GM18870 (cell line): ENCODE results near the gene SPINK1.
A peak's percentile ranks its signal among the peaks of the same experiment; 100 is the strongest.
"Not testable (repeated sequence)": the region's sequence is repeated elsewhere in the genome, so short reads cannot be mapped to it uniquely, and the experiment has no call there.

ENCODE experiments used
- ATAC-seq: cut with Tn5 transposase; IDR thresholded peaks from one replicate; pipeline ENCODE4 v1.9.1; 2021; ENCODE audit warnings: moderate library complexity; ENCODE audit not compliant: unreplicated experiment

The SPINK1 gene, protein sequence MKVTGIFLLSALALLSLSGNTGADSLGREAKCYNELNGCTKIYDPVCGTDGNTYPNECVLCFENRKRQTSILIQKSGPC

GRCh38 chr5:147831465-147831864, at the start of gene SPINK1:
Gene SPINK1, minus strand, starts transcription at chr5:147831671. Its CDS starts 94 bp downstream, at chr5:147831577.
- ATAC-seq = no peak

DNA sequence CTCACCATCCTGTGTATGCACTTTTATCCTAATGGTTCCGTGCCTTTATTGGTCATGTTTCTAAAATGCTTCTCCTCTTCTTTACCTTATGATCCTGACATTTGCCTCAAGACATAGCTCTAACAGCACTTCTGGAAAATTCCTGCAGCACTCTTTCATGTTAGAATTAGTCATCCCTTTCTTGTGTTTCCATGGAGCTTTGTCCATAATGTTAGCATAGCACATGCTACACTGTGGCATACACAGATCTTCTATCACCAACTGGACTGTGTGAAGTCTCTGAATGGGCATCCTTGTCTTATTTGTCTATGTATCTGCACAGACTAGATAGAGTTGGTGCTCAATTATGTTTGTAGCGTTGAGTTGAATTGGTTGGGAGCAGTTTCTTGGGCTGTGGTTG, 49.0 kb upstream of the SPINK1 start:
- no peak for ATAC-seq

DNA sequence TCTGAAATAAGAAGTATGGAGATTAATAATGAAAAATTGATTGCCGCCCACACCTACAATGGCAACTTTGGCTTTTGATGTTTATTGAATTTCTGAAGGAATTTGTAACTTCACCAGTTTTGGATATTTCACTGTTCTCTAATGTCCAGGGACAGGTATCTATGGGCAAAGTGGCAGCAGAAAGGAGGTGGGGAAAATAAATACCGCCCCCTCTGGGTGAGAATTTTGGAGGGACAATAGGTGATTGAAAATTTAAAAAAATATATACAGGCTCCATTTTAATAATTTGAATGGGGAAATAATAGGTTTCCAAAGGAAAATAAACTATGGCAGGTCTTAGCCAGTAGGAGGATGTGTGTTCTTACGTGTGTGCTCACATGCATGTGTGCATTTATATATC, 48.3 kb upstream of the SPINK1 start:
- no peak for ATAC-seq

DNA sequence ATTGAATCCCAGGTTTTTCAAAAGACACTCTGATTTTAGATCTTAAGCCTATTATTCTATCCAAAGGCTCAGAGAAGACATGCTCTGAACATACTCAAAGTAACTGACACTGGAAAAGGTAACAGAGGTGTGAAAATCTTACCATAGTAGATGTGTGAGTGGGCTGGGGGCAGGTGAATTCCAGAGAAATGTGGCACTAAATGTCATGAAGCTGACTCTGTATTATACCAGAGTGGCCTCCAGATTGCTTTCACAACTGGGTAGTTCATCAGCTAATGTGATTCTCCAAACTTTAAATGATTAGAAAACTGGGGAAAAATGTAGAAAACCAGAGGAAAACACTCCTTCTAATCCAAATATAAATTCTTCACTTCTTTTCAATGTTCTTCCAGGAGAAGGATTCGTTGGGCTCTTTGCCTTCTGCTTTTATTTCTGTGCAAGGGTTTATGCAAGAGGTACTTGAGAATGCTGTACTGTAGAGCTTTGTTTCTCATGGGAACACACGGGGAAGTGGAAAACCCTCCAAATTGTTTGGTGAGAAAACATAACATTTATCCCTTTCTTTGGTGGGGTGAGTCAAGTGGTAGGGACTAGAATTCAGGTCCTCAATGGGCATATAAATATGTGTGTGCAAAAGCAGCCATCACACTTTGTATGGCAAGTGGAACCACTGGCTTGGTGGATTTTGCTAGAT, 46.7 kb upstream of the SPINK1 start, which contains the start of gene SCGB3A2:
TSS of gene SCGB3A2 (plus strand) at position 646 of the 694 bp plus-strand sequence. CDS start 93 bp downstream, outside the sequence.
- ATAC-seq = no peak

- no peak for ATAC-seq
These were observed 45.2 kb upstream of the SPINK1 start for GRCh38 chr5:147876626-147877025.

- ATAC-seq = no peak
These were observed 44.7 kb upstream of the SPINK1 start for GRCh38 chr5:147876141-147876540.

DNA sequence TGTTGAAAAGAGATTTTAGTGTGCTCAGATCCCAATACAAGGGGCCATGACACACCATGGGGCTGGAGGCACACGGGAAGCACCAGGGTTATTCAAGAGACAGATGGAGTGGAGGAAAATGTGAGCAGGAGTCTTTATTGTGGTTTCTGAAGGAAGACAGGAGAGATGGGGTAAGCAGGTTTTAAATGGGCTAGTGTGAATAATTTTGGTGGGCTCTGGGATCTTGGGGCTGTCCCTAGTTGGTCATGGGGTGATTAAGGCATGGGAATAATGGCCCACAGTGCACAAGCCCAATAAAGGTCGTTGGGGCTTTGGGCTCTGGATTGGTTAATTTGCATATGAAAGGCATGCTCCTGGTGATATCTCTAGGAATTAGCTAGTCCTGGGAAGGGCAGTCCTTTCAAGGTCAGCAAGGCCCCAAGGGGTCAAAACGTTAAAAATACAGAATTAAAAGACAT, 43.5 kb upstream of the SPINK1 start:
- no peak for ATAC-seq

DNA sequence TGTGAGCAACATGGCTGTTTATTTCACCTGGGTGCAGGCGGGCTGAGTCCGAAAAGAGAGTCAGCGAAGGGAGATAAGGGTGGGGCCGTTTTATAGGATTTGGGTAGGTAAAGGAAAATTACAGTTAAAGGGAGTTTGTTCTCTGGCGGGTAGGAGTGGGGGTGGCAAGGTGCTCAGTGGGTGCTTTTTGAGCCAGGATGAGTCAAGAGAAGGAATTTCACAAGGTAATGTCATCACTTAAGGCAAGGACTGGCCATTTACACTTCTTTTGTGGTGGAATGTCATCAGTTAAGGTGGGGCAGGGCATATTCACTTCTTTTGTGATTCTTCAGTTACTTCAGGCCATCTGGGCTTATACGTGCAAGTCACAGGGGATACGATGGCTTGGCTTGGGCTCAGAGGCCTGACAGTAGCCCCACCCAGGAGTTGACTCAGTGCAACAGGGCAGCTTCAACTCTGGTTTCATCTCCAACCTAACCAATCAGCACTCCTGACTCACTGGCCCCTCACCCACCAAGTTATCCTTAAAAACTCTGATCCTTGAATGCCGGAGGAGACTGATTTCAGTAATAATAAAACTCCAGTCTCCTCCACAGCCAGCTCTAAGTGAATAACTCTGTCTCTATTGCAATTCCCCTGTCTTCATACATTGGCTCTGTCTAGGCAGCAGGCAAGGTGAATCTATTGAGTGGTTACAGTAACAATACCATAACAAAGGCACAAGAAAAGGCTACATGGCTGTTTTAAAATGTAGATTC, 42.8 kb upstream of the SPINK1 start:
- ATAC-seq = not testable (repeated sequence)

GRCh38 chr5:147872744-147873435, 41.4 kb upstream of the SPINK1 start:
- ATAC-seq = not testable (repeated sequence)

GRCh38 chr5:147871980-147872549, 40.6 kb upstream of the SPINK1 start:
- ATAC-seq = not testable (repeated sequence)

DNA sequence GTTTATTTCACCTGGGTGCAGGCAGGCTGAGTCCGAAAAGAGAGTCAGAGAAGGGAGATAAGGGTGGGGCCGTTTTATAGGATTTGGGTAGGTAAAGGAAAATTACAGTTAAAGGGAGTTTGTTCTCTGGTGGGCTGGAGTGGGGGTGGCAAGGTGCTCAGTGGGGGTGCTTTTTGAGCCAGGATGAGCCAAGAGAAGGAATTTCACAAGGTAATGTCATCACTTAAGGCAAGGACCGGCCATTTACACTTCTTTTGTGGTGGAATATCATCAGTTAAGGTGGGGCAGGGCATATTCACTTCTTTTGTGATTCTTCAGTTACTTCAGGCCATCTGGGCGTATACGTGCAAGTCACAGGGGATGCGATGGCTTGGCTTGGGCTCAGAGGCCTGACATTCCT, 38.4 kb upstream of the SPINK1 start:
- not testable (repeated sequence) for ATAC-seq

DNA sequence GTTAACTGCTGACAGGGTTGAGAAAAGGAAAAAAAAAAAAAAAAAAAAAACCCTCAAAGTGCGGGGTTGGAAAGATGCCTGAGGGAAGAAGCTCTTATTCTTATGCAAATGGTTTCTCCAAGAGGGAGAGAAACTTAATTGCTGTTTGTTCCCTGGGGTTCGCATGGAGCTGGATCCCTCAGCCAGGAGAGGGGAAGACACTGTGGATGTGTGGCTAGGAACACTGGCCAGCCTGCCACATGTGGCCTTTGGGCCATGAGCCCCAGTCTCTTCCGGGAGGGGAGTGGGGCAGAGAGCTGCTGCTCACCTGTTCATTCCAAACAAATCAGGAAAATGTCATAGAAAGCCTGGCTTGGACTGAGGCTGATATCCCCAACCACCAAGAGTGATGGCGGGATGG, 37.6 kb upstream of the SPINK1 start:
- ATAC-seq = no peak

DNA sequence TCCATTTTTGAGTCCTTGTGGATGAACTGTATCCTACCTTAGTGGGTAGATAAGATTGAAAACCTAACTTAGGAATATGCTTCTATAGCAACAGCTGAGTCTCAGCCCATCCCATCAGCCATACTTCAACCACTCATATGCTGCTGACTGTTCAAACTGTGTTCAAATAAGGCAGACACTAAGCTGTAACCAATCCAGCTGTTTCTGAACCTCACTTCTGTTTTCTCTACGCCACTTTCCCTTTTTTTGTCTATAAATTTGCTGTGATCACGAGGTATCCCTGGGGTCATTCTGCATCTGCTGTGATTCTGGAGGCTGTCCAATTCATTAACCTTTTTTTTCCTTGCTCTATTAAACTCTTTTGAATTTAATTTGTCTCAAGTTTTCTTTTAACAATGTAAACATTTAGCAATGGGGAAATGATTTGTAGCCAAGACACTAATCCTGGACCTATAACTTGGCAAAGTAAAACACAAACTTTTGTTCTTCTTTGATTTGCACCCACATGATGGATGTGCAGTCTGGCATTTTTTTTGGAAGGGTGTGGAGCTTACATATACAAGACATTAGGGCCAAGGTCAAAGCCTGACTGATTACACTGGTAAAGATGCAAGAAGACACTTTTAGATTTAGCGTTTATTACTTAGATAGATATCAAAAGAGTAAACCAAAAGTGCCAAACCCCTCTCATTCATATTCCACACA, 32.1 kb upstream of the SPINK1 start:
- no peak for ATAC-seq

- ATAC-seq = no peak
These were observed 29.2 kb upstream of the SPINK1 start for GRCh38 chr5:147860641-147861025.

GRCh38 chr5:147859962-147860640, 28.6 kb upstream of the SPINK1 start:
- ATAC-seq = no peak

GRCh38 chr5:147858565-147858964, 27.1 kb upstream of the SPINK1 start:
- ATAC-seq = no peak

GRCh38 chr5:147857302-147858129, 26.0 kb upstream of the SPINK1 start:
- ATAC-seq = peak; percentile 83

DNA sequence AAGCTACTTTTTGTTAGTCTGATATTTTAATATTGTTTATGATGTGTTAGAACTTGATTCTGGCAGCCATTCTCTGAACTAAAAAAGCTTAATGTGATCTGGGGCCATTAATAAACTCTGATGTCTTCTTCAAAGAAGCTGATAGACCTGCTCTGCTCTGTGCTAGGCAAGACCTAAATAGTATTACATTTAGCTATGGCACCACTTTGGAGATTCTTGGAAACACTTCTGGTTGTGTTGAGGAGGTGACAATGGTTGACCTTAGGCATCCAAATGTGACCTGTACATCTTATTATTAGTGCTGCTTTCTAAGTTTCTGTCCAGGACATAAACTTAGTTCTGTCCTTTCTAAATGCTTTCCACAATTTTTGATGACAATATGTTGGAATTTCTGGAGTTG, 25.3 kb upstream of the SPINK1 start:
- no peak for ATAC-seq

DNA sequence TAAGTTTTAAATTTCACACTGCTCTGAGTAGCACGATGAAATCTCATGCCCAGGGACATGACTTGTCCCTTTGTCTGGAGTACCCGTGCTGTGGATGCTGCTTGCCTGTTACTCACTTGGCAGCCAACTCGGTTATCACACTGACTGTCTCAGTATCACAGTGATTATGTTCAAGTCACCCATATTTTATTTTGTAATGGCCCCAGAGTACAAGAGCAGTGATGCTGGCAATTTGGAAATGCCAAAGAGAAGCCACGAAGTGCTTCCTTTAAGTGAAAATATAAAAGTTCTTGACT, 24.3 kb upstream of the SPINK1 start:
- no peak for ATAC-seq
